Measurements from ENCODE around the gene USF1.

The USF1 gene, protein sequence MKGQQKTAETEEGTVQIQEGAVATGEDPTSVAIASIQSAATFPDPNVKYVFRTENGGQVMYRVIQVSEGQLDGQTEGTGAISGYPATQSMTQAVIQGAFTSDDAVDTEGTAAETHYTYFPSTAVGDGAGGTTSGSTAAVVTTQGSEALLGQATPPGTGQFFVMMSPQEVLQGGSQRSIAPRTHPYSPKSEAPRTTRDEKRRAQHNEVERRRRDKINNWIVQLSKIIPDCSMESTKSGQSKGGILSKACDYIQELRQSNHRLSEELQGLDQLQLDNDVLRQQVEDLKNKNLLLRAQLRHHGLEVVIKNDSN

DNA sequence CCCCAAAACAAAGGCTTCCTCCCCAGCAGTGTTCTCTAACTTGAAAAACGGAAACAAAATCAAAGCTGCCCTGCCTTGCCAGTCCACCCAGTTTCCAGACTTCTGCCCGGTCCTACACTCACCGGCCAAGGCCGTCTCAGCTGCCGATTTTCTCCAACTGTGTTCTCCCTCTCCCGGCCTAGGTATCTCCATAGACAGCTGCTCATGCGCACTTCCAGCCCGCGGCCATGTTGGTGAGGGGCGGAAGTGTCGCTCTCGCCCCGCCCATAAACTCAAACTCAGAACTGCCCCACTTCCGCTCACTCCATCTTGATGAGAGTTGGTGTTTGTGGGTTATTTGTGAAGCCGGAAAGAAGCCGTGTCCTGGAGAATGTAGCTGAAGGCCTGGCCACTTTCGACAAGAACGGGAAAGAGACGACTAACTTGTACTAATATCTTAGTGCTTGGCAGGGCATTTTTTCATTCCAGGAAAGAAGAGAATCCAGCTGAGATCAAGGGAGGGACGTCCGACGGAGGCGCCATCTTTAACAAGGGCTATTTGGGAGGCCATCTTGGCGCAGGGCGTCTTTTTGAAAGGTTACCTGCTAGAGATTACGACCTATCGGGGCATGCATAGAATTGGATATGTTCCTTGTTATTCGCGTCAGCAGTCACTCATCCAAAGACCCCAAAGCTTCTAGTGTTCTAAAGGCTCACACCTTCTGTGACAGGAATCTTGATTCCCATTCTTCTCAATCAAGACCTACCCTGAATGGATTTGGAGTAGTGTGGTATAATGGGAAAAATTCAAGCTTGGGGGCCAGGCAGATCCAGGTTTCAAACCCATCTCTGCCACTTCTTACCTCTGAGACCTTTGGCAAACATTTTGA is at the start of gene USF1:
Gene USF1 (minus strand): TSS at position 242 of the 869 bp plus-strand sequence. CDS start 2,702 bp downstream, outside the sequence.
- DNase-seq (ENCODE audit: low read depth) = peak; percentile 83

- no peak for DNase-seq (ENCODE audit: low read depth)
Observed at GRCh38 chr1:161095230-161095629, 49.5 kb upstream of the USF1 start.

DNA sequence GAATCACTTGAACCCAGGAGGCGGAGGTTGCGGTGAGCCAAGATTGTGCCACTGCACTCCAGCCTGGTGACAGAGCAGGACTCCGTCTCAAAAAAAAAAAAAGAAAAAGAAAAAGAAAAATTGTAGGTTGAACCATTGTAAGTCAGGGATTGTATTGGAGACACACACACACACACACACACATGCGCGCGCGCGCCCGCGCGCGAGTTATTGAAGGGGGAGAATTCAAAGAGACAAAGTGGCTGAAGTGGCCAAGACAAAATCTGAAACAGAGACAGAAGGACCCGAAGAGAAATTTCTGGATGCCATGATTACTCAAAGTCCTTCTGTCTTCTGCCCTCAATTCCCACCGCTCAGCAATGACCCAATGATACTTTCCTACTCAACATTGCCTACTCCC is 48.7 kb upstream of the USF1 start:
- DNase-seq (ENCODE audit: low read depth) = no peak

DNA sequence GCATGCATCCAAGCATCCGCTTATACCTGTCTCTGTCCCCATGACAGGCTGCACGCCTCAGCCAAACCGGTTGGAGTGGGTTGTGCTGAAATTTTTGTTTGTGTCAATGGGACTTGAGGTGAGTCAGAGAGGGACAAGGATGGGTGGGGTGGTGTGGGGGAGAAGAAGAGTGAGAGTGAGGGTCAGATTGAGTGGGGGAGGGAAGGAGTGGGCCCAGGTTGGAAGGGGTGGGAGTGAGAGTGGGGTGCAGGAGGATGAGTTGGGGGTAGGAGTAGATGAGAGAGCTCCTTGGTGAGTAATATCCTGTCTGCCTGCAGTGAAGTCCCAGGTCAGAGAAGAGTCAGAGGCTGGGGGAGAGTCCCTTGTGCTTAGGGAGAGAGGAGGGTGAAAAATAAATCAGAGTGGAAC is 46.8 kb upstream of the USF1 start:
- DNase-seq (ENCODE audit: low read depth) = no peak

GRCh38 chr1:161091796-161092507 is 46.2 kb upstream of the USF1 start:
- no peak for DNase-seq (ENCODE audit: low read depth)

DNA sequence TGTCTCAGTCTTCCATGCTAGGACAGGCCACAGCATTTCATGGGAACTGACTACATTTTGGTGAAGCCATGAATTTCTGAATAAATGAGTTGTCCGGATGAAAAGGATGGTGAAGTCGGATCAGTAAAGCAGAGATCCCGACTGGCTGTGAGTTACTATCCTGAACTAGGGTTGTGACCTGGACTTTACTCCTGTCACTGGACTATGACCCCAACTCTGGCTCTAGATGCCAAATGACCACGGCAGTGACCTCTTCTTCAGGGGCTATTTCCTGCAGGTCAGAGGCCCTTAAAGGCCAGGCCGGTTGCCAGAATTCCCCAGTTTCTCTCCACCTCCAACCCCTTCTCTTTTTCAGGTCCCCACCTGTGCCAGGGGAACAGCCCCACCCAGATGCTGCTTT is 45.3 kb upstream of the USF1 start:
- no peak for DNase-seq (ENCODE audit: low read depth)

GRCh38 chr1:161090617-161091016 is 44.8 kb upstream of the USF1 start:
- DNase-seq (ENCODE audit: low read depth) = no peak

- no peak for DNase-seq (ENCODE audit: low read depth)
Observed at GRCh38 chr1:161089938-161090337, 44.2 kb upstream of the USF1 start.

- DNase-seq (ENCODE audit: low read depth) = no peak
Observed at GRCh38 chr1:161089251-161089924, 43.6 kb upstream of the USF1 start, which contains the start of gene NECTIN4. Gene NECTIN4 (minus strand): TSS chr1:161089558. CDS start chr1:161089296, 262 bp downstream.

GRCh38 chr1:161088587-161089110 is 42.9 kb upstream of the USF1 start:
- DNase-seq (ENCODE audit: low read depth) = no peak

DNA sequence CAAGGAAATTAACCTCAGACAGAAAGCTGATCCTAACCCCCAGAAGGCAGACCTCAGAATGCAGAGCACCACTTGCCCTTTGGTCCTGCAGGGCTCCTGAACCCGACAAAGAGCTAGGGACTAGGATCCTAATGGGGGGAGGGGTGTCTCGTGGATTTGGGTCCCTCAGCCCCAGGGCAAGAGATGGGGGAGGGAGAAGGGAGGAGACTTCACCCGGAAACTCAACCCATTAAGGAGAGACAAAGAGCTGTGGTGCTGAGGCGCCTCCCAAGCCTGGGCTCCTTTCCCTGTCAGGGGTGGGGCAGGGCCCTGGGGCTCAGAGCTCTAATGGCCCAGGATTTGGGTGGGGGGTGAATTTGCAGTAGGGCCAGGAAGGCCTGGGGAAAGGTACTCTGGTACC is 40.7 kb upstream of the USF1 start:
- no peak for DNase-seq (ENCODE audit: low read depth)

DNA sequence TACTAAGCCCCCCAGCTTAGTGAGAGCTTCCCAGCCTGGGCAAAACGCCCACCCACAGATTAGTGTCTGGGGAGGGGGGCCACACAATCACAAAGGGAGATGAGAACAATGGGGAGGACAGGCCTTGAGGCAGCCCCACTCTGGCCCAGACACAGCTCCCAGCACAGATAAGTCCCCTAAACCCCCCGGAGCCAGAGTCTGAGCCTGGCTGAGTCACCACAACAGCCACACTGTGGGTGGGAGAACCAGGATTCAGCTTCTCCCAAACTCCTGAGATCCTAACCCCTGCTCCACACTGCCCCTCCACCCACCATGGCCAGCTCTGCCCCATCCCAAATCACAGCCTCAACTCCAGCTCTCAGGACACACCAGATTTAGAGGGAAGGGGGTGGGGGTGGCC is 39.4 kb upstream of the USF1 start:
- DNase-seq (ENCODE audit: low read depth) = no peak

- DNase-seq (ENCODE audit: low read depth) = no peak
Observed at GRCh38 chr1:161084597-161084988, 38.8 kb upstream of the USF1 start.

DNA sequence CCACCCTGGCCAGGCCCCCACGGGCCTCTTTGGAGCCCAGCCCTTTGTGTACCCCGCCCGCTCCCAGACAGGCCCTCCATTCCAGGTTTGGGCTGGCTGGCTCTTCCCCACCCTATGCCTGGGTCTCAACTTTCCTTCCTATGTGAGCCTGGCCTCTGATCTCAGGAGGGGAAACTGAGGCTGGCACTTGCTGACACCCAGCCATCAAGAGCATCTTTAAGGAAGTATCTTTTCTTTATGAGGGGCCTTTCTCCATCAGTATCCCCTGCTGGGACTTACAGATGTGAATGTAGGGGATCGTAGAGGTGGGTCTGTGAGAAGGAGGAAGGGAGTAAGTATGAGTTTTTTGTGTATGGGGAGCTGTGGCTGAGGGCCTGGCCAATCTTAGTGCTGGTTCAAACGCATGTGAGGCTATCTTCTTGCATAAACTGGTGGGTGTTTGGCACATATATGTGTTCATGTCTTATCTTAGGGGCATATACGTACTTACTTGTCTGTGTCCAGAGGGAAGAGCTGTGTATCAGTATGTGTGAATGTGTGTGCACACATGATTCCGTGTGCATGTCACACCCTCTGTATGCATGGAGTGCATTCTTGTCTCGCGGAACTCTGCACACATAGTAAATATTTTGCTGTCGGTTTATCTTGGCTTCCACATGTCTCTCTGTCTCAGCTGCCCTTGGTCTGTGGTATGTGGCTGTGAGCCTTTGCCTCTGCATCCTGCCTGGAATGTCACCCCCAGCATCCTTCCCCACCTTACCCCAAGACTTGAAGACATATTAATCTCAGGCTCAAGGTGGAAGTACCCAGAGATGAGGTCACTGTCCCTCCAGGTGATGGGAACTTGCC is 38.2 kb upstream of the USF1 start:
- no peak for DNase-seq (ENCODE audit: low read depth)

GRCh38 chr1:161082996-161083747 is 37.4 kb upstream of the USF1 start:
- no peak for DNase-seq (ENCODE audit: low read depth)

GRCh38 chr1:161082483-161082882 is 36.7 kb upstream of the USF1 start:
- DNase-seq (ENCODE audit: low read depth) = no peak

- no peak for DNase-seq (ENCODE audit: low read depth)
Observed at GRCh38 chr1:161081519-161081918, 35.7 kb upstream of the USF1 start.

GRCh38 chr1:161080441-161081405 is 34.9 kb upstream of the USF1 start:
- no peak for DNase-seq (ENCODE audit: low read depth)

Data from activated T-helper 1 cell treated with Interleukin-2 at 50 U/mL for 16 hours (primary cell).